HEK293T (cell line): ENCODE results near the gene MLYCD.

Experiments
- CTCF ChIA-PET: fragments of 350-600 bp; formaldehyde crosslinking; extraction: SDS; loops from one replicate; lab custom pipeline; 2021; ENCODE audit warnings: antibody characterized with exemption, inconsistent platforms; lab: Yijun Ruan, JAX
- POLR2A ChIA-PET: fragments of 350-600 bp; formaldehyde crosslinking; extraction: SDS; loops from one replicate; lab custom pipeline; 2020; ENCODE audit warnings: antibody characterized with exemption, inconsistent platforms; lab: Yijun Ruan, JAX
- DNase-seq: peaks from one replicate; pipeline ENCODE4 v3.0.0; 2012; ENCODE audit warnings: mixed read lengths; ENCODE audit errors: extremely low spot score
- ARNT ChIP-seq: fragments of 450-650 bp; IDR thresholded peaks from 2 replicates; pipeline ENCODE4 v1.6.1; 2017; ENCODE audit warnings: mild to moderate bottlenecking
- BHLHE40 ChIP-seq: fragments of 450-650 bp; IDR thresholded peaks from 2 replicates; pipeline ENCODE4 v1.6.1; 2016; ENCODE audit warnings: mild to moderate bottlenecking, moderate library complexity, borderline replicate concordance
- CTBP1 ChIP-seq: fragments of 450-650 bp; IDR thresholded peaks from 2 replicates; pipeline ENCODE4 v1.6.1; 2016; ENCODE audit warnings: borderline replicate concordance
- ELF4 ChIP-seq: fragments of 450-650 bp; IDR thresholded peaks from 2 replicates; pipeline ENCODE4 v1.6.1; 2017; ENCODE audit warnings: antibody characterized with exemption
- FOXA1 ChIP-seq: fragments of 450-650 bp; IDR thresholded peaks from 2 replicates; pipeline ENCODE4 v1.6.1; 2016; ENCODE audit warnings: mild to moderate bottlenecking
- FOXK2 ChIP-seq: fragments of 450-650 bp; IDR thresholded peaks from 2 replicates; pipeline ENCODE4 v1.6.1; 2016; ENCODE audit warnings: mild to moderate bottlenecking
- FOXM1 ChIP-seq: fragments of 450-650 bp; IDR thresholded peaks from 2 replicates; pipeline ENCODE4 v1.6.1; 2017; ENCODE audit warnings: mild to moderate bottlenecking, borderline replicate concordance
- HDGF ChIP-seq: fragments of 450-650 bp; IDR thresholded peaks from 2 replicates; pipeline ENCODE4 v1.6.1; 2017; ENCODE audit warnings: antibody characterized with exemption, borderline replicate concordance
- L3MBTL2 ChIP-seq: fragments of 450-650 bp; conservative IDR thresholded peaks from 2 replicates; pipeline ENCODE4 v1.6.1; 2016; ENCODE audit warnings: mild to moderate bottlenecking
- LEF1 ChIP-seq: fragments of 450-650 bp; IDR thresholded peaks from 2 replicates; pipeline ENCODE4 v1.6.1; 2017; ENCODE audit warnings: mild to moderate bottlenecking, borderline replicate concordance
- NFRKB ChIP-seq: fragments of 450-650 bp; IDR thresholded peaks from 2 replicates; pipeline ENCODE4 v1.6.1; 2016; ENCODE audit warnings: mild to moderate bottlenecking, moderate library complexity
- SP1 ChIP-seq: fragments of 450-650 bp; IDR thresholded peaks from 2 replicates; pipeline ENCODE4 v1.6.1; 2017
- SUZ12 ChIP-seq: fragments of 450-650 bp; IDR thresholded peaks from 2 replicates; pipeline ENCODE4 v1.6.1; 2016; ENCODE audit warnings: mild to moderate bottlenecking
- TARDBP ChIP-seq: fragments of 450-650 bp; IDR thresholded peaks from 2 replicates; pipeline ENCODE4 v1.6.1; 2016
- ZNF384 ChIP-seq: fragments of 450-650 bp; IDR thresholded peaks from 2 replicates; pipeline ENCODE4 v1.6.1; 2016
- TF ChIP-seq, protein P1 (sequence below): fragments of 450-650 bp; IDR thresholded peaks from 2 replicates; pipeline ENCODE4 v1.6.1; 2016

Gene MLYCD

GRCh38 chr16:83931556-83931955 is 32.6 kb downstream of the MLYCD start:
- POLR2A ChIA-PET, result no interaction called here
- CTCF ChIA-PET, result no interaction called here
- TF ChIP-seq LEF1 (no peak), L3MBTL2 (no peak), TARDBP (no peak), HDGF (no peak), BHLHE40 (no peak), ARNT (no peak), NFRKB (no peak), SUZ12 (no peak), FOXA1 (no peak), SP1 (no peak), ELF4 (no peak), CTBP1 (no peak), ZNF384 (no peak), FOXM1 (no peak), FOXK2 (no peak)
- TF ChIP-seq, protein P1, sequence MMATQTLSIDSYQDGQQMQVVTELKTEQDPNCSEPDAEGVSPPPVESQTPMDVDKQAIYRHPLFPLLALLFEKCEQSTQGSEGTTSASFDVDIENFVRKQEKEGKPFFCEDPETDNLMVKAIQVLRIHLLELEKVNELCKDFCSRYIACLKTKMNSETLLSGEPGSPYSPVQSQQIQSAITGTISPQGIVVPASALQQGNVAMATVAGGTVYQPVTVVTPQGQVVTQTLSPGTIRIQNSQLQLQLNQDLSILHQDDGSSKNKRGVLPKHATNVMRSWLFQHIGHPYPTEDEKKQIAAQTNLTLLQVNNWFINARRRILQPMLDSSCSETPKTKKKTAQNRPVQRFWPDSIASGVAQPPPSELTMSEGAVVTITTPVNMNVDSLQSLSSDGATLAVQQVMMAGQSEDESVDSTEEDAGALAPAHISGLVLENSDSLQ, result no peak
- DNase-seq, result no peak

GRCh38 chr16:83932304-83932703 is 33.4 kb downstream of the MLYCD start:
- no peak for DNase-seq
- TF ChIP-seq L3MBTL2, result no peak
- TF ChIP-seq ARNT, result no peak
- no peak for TF ChIP-seq SP1
- TF ChIP-seq FOXA1, result no peak
- no peak for TF ChIP-seq ZNF384
- no peak for TF ChIP-seq SUZ12
- no peak for TF ChIP-seq LEF1
- TF ChIP-seq, protein P1, result no peak
- POLR2A ChIA-PET, result no interaction called here
- CTCF ChIA-PET, result no interaction called here

DNA sequence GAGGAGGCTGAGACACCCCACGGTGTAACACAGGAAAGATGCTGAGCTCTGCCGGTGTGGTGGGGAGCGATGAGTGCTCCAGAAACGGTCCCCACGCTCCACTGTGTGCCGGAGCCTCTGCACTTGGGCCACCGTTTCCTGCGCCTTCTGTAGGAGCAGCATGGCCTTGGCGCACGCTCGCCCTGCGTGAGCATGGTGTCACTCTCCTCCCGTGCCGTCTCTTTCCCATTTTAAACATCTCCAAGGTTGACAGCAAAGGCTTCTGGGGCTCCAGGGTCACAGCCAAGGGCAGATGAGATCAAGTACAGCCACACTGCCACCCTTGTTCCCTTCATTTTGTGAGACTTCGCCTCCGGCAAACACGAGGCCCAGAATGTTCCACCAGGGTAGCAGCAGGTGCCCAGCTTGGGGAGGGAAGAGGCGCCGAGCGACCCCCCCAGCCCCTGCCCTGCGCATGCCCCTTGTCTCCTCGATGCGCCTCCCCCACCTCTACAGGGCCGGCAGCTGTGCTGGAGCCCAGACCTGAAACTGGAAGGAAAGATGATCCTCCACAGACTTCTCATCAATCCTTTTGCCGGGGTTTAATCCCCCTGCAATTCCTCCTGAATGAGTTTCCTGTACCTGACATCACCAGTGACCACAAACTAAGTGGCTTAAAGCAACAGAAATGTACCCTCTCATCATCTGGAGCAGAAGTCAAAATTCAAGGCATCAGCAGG is 34.2 kb downstream of the MLYCD start:
- TF ChIP-seq BHLHE40, result no peak
- no peak for TF ChIP-seq HDGF
- no peak for TF ChIP-seq CTBP1
- TF ChIP-seq ELF4, result no peak
- no peak for TF ChIP-seq ZNF384
- no peak for TF ChIP-seq NFRKB
- TF ChIP-seq FOXA1, result no peak
- TF ChIP-seq TARDBP, result no peak
- no peak for TF ChIP-seq FOXK2
- TF ChIP-seq L3MBTL2, result no peak
- TF ChIP-seq, protein P1, result no peak
- TF ChIP-seq LEF1, result no peak
- no peak for TF ChIP-seq SP1
- no peak for TF ChIP-seq FOXM1
- TF ChIP-seq ARNT, result no peak

DNA sequence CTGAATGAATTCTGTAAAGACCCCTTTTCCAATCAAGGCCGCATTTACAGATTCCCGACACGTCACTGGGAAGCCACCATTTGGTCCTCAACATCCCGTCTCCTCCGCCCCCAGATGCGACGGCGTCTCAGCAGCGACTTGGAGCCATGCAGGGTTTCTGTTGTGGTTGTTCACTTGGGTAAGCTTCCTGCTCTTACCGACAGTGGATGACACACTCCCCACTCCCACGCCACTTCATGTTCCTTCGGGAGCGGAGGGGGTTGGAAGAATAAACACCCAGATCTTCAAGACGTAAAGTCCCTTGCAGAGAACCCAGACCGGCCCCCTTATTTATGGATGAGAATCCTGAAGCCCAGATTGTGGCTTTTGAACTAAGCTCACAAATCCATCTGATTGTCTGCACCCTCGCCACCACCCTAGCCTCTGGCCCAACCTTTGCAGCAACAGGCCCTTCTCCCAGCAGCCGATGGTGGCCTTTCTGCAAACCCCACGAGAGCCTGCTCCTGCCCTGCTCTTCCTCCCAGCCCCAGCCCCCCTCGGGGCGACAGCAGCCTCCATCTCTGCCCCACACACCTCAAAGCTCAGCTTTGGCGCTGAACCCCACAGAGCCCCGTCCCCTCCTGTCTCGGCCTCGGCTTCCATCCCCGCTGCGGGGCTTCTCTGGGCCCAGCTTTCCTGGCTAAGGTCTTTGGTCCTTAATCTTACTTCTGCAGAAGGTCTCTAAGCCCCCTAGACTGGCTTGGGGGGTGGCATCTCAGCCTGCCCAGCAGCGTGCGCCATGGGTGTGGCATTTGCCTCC is 35.2 kb downstream of the MLYCD start:
- ChIA-PET CTCF (interaction anchor here (0.6 kb wide), 1 partner anchor 132 kb away, joined by 3 read pairs; no protein-coding TSS in a partner anchor), POLR2A (no interaction called here)
- TF ChIP-seq ELF4 (no peak), ARNT (no peak), SP1 (no peak), TARDBP (no peak), L3MBTL2 (no peak), SUZ12 (no peak), FOXA1 (no peak), NFRKB (no peak), BHLHE40 (no peak), FOXM1 (no peak), LEF1 (no peak), ZNF384 (no peak)
- TF ChIP-seq, protein P1, result no peak
- DNase-seq, result no peak

More for the DNA sequence above, 34.2 kb downstream of the MLYCD start:
- CTCF ChIA-PET, result no interaction called here
- no peak for DNase-seq
- POLR2A ChIA-PET, result no interaction called here

DNA sequence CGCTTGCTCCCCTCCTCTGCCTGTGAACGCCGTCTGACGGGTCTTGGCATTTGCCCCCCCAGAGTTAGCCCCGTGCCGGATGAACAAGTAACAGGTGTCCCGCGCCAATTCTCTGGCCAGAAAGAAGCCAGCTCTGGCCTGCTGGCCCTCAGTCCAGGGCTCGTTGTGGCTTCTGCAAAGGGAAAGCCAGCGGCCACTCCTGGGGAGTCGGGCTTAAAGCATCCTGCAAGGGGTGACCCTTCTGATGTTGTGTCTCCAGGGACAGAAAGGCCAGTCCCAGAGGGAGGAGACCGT is 35.7 kb downstream of the MLYCD start:
- ChIA-PET POLR2A (no interaction called here), CTCF (no interaction called here)
- TF ChIP-seq SP1 (no peak), ZNF384 (no peak), L3MBTL2 (no peak), BHLHE40 (no peak)
- TF ChIP-seq, protein P1, result no peak
- DNase-seq, result no peak
